Tibial nerve (tissue), 4 donors: ENCODE measurements around the gene RRAS2. TPM values are rescaled to one million over a fixed set of nuclear protein-coding genes. Genes with fewer than 3 reads are reported as not detected.

Experiments
- DNase-seq, 2 donors: peaks; one replicate each; pipeline ENCODE4 v3.0.0-alpha.2; 2019; ENCODE audit warnings: low spot score in 2 of 2
- H3K27ac ChIP-seq, 4 donors: fragments of 200-600 bp; sonication (generic) in 3 of 4; one replicate each; pipeline ENCODE4 v1.5.1; 2017 to 2019; ENCODE audit warnings: mild to moderate bottlenecking in 1 of 4
- H3K27me3 ChIP-seq, 2 donors: fragments of 200-600 bp; sonication (generic) in 1 of 2; one replicate each; pipeline versions ENCODE4 v1.5.1 to v1.6.0; 2017 to 2019
- H3K36me3 ChIP-seq, 3 donors: fragments of 200-600 bp; sonication (generic); one replicate each; pipeline ENCODE4 v1.5.1; 2018 to 2019
- H3K4me1 ChIP-seq, 4 donors: fragments of 200-600 bp; sonication (generic) in 3 of 4; one replicate each; pipeline ENCODE4 v1.5.1; 2017 to 2019
- H3K4me3 ChIP-seq, 4 donors: fragments of 200-600 bp; sonication (generic) in 3 of 4; one replicate each; pipeline ENCODE4 v1.5.1; 2017 to 2019; ENCODE audit warnings: mild to moderate bottlenecking in 1 of 4, moderate library complexity in 1 of 4
- H3K9me3 ChIP-seq, 4 donors: fragments of 200-600 bp; sonication (generic) in 3 of 4; one replicate each; pipeline ENCODE4 v1.5.1; 2017 to 2019
- CTCF ChIP-seq, 5 experiments: fragments of 200-600 bp in 3 of 5; fragments of 450-650 bp in 2 of 5; sonication (generic) in 3 of 5; IDR thresholded peaks; one replicate each; pipeline ENCODE4 v1.5.1; 2016 to 2019; ENCODE audit warnings: antibody characterized with exemption in 5 of 5, mild to moderate bottlenecking in 3 of 5, moderate library complexity in 2 of 5
- EP300 ChIP-seq, 2 donors: sonication (generic); formaldehyde crosslinking; IDR thresholded peaks; one replicate each; pipeline ENCODE4 v1.6.1; 2017; ENCODE audit warnings: antibody characterized with exemption in 2 of 2, mild to moderate bottlenecking in 1 of 2
- POLR2A ChIP-seq, 2 donors: fragments of 450-650 bp; IDR thresholded peaks; one replicate each; pipeline ENCODE4 v1.6.1; 2017; ENCODE audit warnings: antibody characterized with exemption in 2 of 2, mild to moderate bottlenecking in 2 of 2, moderate library complexity in 2 of 2
- WGBS, 2 donors: methylation state at CpG; one replicate each; pipeline ENCODE4 v1.1.5; 2018; 5-methylcytosine and 5-hydroxymethylcytosine counted together
- total RNA-seq, 4 donors: library from RNA; depleted of rRNA; stranded (reverse); fragments of >200 nt; gene quantifications; one replicate each; pipeline ENCODE4 v1.1.0, GENCODE V29; 2016

The RRAS2 gene
- total RNA-seq, 4 donors from 2014 or later = 43.2 to 64.0 (median 46.8) TPM

- no peak overlapping the region for H3K4me3 ChIP-seq
- TF ChIP-seq POLR2A (IDR thresholded peaks at IDR 0.05) (no peak), CTCF (IDR thresholded peaks at IDR 0.05) (no peak), EP300 (IDR thresholded peaks at IDR 0.05) (no peak)
- WGBS, 2 donors = 71 to 100% methylated on average over 1 of the region's 1 CpG
- H3K36me3 ChIP-seq = peaks cover 0 to 2% (median 0%) of the 10 kb centered on the region in 3 donors
- no peaks in the 10 kb centered on the region for H3K27me3 ChIP-seq
- peaks cover 0 to 19% (median 0%) of the 10 kb centered on the region in 4 donors for H3K9me3 ChIP-seq
- H3K4me1 ChIP-seq = no peaks in the 10 kb centered on the region
- no peak overlapping the region for H3K27ac ChIP-seq
- DNase-seq = no peak
Measured at GRCh38 chr11:14259878-14260277, 99.1 kb downstream of the RRAS2 start.

DNA sequence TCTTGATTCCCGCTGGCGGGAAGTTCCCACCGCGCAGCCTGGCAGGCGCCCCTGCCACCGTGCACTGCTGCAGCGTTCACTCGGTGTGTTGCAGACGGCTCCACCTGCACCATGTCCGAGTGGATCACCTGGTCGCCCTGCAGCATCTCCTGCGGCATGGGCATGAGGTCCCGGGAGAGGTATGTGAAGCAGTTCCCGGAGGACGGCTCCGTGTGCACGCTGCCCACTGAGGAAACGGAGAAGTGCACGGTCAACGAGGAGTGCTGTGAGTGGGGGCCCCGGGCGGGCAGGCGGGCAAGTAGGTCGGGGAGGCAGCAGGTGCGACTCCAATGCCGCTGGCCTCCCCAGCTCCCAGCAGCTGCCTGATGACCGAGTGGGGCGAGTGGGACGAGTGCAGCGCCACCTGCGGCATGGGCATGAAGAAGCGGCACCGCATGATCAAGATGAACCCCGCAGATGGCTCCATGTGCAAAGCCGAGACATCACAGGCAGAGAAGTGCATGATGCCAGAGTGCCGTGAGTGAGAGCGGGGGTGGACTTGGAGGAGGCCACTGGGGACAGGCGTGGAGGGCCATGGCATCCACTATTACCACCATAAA, 99.7 kb downstream of the RRAS2 start:
- 68 to 78% methylated on average over 38 of the region's 38 CpGs for WGBS, 2 donors
- Histone ChIP-seq H3K9me3 (peaks cover 0 to 14% (median 0%) of the 10 kb centered on the region in 4 donors), H3K27me3 (no peaks in the 10 kb centered on the region), H3K36me3 (no peaks in the 10 kb centered on the region), H3K4me3 (no peak overlapping the region), H3K4me1 (no peaks in the 10 kb centered on the region), H3K27ac (no peak overlapping the region)
- TF ChIP-seq POLR2A (IDR thresholded peaks at IDR 0.05) (no peak), EP300 (IDR thresholded peaks at IDR 0.05) (no peak), CTCF (IDR thresholded peaks at IDR 0.05) (no peak)
- DNase-seq = no peak

DNA sequence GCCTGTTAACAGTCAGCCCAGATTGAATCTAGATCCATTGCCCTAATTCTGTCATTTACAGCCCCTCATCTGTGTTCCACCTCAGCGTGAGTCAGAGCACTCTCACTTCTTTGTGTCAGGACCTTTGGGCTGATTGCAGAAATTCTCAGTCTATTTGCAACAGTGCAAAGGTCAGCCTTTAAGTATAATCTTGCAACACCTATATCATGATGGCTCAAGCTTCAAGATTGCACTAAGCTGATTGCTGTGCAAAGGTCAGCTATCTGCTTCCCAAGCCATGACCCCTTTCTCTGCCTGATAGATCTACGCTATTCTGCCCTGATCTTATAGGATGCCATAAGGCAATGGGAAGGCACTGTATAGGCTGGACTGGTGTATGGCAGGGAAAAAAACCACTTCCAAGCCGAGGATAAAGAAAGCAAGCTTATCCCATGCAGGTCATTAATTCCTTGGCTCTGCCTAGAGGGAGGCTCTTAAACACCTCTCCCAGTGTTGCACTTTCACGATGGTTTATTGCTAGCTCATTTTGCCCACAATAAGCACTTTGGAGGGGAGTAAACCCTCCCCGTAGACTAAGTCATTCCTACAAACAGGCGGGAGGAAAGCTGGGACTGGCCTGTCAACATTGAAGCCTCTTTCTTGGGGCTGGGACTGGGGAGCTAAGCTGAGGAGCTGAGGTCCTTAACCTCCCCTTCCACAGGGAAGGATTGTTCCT, 100.6 kb downstream of the RRAS2 start:
- H3K27me3 ChIP-seq = no peaks in the 10 kb centered on the region
- TF ChIP-seq CTCF (IDR thresholded peaks at IDR 0.05) (no peak), POLR2A (IDR thresholded peaks at IDR 0.05) (no peak), EP300 (IDR thresholded peaks at IDR 0.05) (no peak)
- WGBS, 2 donors = 52 to 53% methylated on average over 6 of the region's 6 CpGs
- no peak for DNase-seq
- H3K27ac ChIP-seq = no peak overlapping the region
- H3K9me3 ChIP-seq = peaks cover 0 to 5% (median 0%) of the 10 kb centered on the region in 4 donors
- no peaks in the 10 kb centered on the region for H3K36me3 ChIP-seq
- H3K4me1 ChIP-seq = no peaks in the 10 kb centered on the region
- H3K4me3 ChIP-seq = no peak overlapping the region

DNA sequence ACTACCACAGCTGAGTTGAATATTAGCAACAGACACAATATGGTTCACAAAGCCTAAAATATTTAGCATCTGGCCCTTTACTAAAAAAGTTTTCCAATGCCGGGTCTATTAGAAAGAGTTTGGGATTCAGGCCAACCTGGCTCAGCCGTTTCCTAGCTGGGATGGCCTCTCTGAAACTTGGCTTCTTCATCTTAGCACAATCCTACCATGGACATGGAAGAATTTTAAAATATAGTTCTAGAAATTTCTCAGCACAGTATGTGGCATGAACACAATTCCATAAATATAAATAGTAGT, 103.8 kb downstream of the RRAS2 start:
- Histone ChIP-seq H3K27ac (no peak overlapping the region), H3K27me3 (no peaks in the 10 kb centered on the region), H3K36me3 (no peaks in the 10 kb centered on the region), H3K4me1 (no peaks in the 10 kb centered on the region), H3K4me3 (no peak overlapping the region), H3K9me3 (no peaks in the 10 kb centered on the region)
- TF ChIP-seq POLR2A (IDR thresholded peaks at IDR 0.05) = no peak
- no peak for TF ChIP-seq CTCF (IDR thresholded peaks at IDR 0.05)
- no peak for DNase-seq
- WGBS, 2 donors = 12 to 16% methylated on average over 2 of the region's 2 CpGs

GRCh38 chr11:14254533-14255237, 104.3 kb downstream of the RRAS2 start:
- Histone ChIP-seq H3K4me1 (no peaks in the 10 kb centered on the region), H3K9me3 (no peaks in the 10 kb centered on the region), H3K4me3 (no peak overlapping the region), H3K27ac (no peak overlapping the region), H3K36me3 (no peaks in the 10 kb centered on the region), H3K27me3 (no peaks in the 10 kb centered on the region)
- WGBS, 2 donors = 89 to 92% methylated on average over 13 of the region's 13 CpGs
- DNase-seq = no peak
- TF ChIP-seq EP300 (IDR thresholded peaks at IDR 0.05) = no peak
- no peak for TF ChIP-seq CTCF (IDR thresholded peaks at IDR 0.05)
- no peak for TF ChIP-seq POLR2A (IDR thresholded peaks at IDR 0.05)
